Testis (tissue), 3 donors: Measurements from ENCODE around the gene SDF4. TPM values are rescaled to one million over a fixed set of nuclear protein-coding genes. Genes with fewer than 3 reads are reported as not detected.

Source experiments
- DNase-seq: peaks from one replicate; pipeline ENCODE4 v3.0.0-alpha.2; 2019
- H3K27ac ChIP-seq, 2 donors: fragments of 200-600 bp; sonication (generic); one replicate each; pipeline ENCODE4 v1.5.1; 2019
- H3K27me3 ChIP-seq: fragments of 200-600 bp; sonication (generic); one replicate; pipeline ENCODE4 v1.5.1; 2019
- H3K36me3 ChIP-seq: fragments of 200-600 bp; sonication (generic); one replicate; pipeline ENCODE4 v1.5.1; 2017; ENCODE audit warnings: low read depth; ENCODE audit errors: missing control alignments
- H3K4me1 ChIP-seq: fragments of 200-600 bp; sonication (generic); one replicate; pipeline ENCODE4 v1.5.1; 2019
- H3K4me3 ChIP-seq, 2 donors: fragments of 200-600 bp; sonication (generic); one replicate each; pipeline ENCODE4 v1.5.1; 2017 to 2019
- H3K9me3 ChIP-seq: fragments of 200-600 bp; sonication (generic); one replicate; pipeline ENCODE4 v1.5.1; 2017
- POLR2A ChIP-seq: fragments of 450-650 bp; IDR thresholded peaks from one replicate; pipeline ENCODE4 v1.6.1; 2017; ENCODE audit warnings: antibody characterized with exemption, mild to moderate bottlenecking, moderate library complexity
- WGBS, 2 donors: methylation state at CpG; one replicate each; pipeline ENCODE4 v1.1.5; 2018; 5-methylcytosine and 5-hydroxymethylcytosine counted together
- intact Hi-C: fragments of 100-400 bp; cut with DNase I; formaldehyde crosslinking; loops from one replicate; pipeline ENCODE4 v1.15.1; 2023; ENCODE audit warnings: low total_unique reads
- polyA plus RNA-seq: library from polyadenylated mRNA; stranded (reverse); fragments of 350-450 nt; fragmentation: Illumina TruSeq; extraction: RNeasy Lipid Tissue Mini Kit (QIAGEN cat#74804); gene quantifications from one replicate; pipeline ENCODE4 v1.2.3, GENCODE V29; 2014; ENCODE audit warnings: low read depth, low replicate concordance; ENCODE audit not compliant: insufficient read depth
- total RNA-seq, 2 donors: library from RNA; depleted of rRNA; stranded (reverse); fragments of >200 nt; gene quantifications; one replicate each; pipeline ENCODE4 v1.2.3, GENCODE V29; 2016
- TF ChIP-seq, protein P1 (sequence below), 3 experiments: fragments of 450-650 bp in 2 of 3; fragments of 200-600 bp in 1 of 3; sonication (generic) in 1 of 3; IDR thresholded peaks; one replicate each; pipeline ENCODE4 v1.5.1; 2016 to 2019; ENCODE audit warnings: antibody characterized with exemption in 3 of 3, mild to moderate bottlenecking in 2 of 3, moderate library complexity in 1 of 3

SDF4 gene
- total and polyA plus RNA-seq, 3 donors from 2014 or later = 146 to 167 (median 158) TPM

DNA sequence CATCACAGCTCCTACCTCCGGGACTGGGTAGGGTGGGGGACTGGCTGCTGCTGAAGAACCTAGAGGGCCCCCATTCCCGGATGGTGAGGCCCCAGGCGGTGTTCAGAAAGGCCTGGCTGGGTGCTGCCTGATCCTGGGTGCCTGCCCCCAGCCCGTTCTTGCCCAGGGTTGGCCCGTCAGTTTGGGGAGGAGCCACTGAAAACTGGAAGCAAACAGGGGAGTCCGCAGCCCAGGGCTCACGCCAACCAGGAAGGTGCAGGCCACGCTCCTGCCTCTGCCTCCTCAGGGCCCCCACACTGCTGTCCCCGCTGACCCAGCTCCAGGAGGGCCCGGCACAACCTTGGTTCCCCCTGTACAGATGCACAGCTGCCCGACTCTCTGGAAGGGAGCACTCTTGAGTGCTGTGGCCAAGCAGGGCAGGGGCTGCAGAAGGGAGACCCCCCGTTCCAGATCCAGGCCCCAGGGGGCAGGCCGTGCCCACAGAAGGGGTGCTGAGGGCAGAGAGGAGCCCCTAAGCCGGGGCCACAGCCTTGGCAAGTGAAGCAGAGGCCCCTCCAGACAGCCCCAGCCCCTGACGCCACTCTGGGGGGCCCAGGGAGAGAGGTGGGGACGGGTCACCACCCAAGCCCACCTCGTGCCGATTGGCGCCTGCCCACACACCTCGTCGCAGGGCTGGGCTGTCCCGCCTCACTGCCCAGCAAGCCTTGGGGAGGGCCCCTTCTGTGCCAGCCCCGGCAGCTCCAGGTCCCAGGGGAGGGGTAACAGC, 9.2 kb upstream of the SDF4 start:
- Histone ChIP-seq H3K36me3 (no peaks in the 10 kb centered on the region), H3K4me1 (no peaks in the 10 kb centered on the region), H3K4me3 (no peak overlapping the region), H3K27ac (no peak overlapping the region), H3K27me3 (no peaks in the 10 kb centered on the region), H3K9me3 (no peaks in the 10 kb centered on the region)
- TF ChIP-seq, protein P1, sequence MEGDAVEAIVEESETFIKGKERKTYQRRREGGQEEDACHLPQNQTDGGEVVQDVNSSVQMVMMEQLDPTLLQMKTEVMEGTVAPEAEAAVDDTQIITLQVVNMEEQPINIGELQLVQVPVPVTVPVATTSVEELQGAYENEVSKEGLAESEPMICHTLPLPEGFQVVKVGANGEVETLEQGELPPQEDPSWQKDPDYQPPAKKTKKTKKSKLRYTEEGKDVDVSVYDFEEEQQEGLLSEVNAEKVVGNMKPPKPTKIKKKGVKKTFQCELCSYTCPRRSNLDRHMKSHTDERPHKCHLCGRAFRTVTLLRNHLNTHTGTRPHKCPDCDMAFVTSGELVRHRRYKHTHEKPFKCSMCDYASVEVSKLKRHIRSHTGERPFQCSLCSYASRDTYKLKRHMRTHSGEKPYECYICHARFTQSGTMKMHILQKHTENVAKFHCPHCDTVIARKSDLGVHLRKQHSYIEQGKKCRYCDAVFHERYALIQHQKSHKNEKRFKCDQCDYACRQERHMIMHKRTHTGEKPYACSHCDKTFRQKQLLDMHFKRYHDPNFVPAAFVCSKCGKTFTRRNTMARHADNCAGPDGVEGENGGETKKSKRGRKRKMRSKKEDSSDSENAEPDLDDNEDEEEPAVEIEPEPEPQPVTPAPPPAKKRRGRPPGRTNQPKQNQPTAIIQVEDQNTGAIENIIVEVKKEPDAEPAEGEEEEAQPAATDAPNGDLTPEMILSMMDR (IDR thresholded peaks at IDR 0.05) = no peak
- no peak for TF ChIP-seq POLR2A
- WGBS, 2 donors = 44 to 68% methylated on average over 5 to 22 of the region's 23 CpGs
- no peak for DNase-seq
- intact Hi-C loops = loop anchor here (10.0 kb wide), 1 partner anchor 116 kb away; no protein-coding TSS in a partner anchor

GRCh38 chr1:1240348-1240732, 8.5 kb upstream of the SDF4 start:
- Histone ChIP-seq H3K27me3 (no peaks in the 10 kb centered on the region), H3K4me1 (no peaks in the 10 kb centered on the region), H3K9me3 (no peaks in the 10 kb centered on the region), H3K4me3 (no peak overlapping the region), H3K27ac (no peak overlapping the region), H3K36me3 (no peaks in the 10 kb centered on the region)
- 57 to 76% methylated on average over 4 to 7 of the region's 11 CpGs for WGBS, 2 donors
- TF ChIP-seq, protein P1 (IDR thresholded peaks at IDR 0.05) = no peak
- no peak for TF ChIP-seq POLR2A
- intact Hi-C loops = loop anchor here (10.0 kb wide), 1 partner anchor 116 kb away; no protein-coding TSS in a partner anchor
- DNase-seq = no peak

DNA sequence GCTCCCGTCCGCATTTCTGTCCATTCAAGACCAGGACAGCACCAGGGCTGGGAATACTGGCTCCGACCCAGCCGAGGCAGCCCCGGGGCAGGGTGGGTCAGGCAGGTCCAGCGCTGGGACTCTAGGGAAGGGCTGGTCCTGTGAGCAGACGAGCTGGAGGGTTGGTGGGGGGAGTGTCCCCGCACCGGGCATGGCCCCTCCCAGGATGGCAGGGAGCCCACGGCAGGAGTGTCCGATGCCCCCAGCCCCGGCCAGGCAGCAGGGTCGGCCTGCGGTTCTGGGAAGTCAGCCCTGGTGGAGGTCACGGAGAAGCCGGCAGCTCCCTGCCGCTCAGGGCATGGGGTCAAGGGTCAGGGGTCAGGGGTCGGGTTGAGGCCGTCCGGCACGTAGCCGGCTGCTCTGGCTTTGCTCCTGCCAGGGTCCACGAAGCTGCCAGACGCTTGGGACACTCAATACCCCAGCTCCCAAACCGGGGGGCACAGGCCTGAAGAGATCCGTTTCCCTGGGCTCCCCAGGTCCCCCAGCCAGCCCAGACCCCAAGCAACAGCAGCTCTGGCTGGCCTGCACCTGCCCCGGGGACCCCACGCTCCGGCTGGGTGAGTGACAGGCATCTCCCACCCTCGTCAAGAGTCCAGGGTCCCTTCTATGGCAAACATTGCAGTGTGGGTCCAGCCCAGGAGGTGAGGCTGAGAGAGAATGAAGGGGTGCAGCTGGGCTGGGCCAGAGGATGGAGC, 8.0 kb upstream of the SDF4 start:
- Histone ChIP-seq H3K36me3 (no peaks in the 10 kb centered on the region), H3K4me1 (no peaks in the 10 kb centered on the region), H3K27ac (no peak overlapping the region), H3K4me3 (no peak overlapping the region), H3K27me3 (no peaks in the 10 kb centered on the region), H3K9me3 (no peaks in the 10 kb centered on the region)
- TF ChIP-seq, protein P1 (IDR thresholded peaks at IDR 0.05) = no peak
- TF ChIP-seq POLR2A = no peak
- intact Hi-C loops = loop anchor here (10.0 kb wide), 1 partner anchor 115 kb away; no protein-coding TSS in a partner anchor
- DNase-seq = no peak
- WGBS, 2 donors = 48% methylated on average over 30 of the region's 30 CpGs; no CpG with 5 or more reads in 1 of the 2 donors

- H3K27ac ChIP-seq = no peak overlapping the region
- 67% methylated on average over 15 of the region's 15 CpGs; no CpG with 5 or more reads in 1 of the 2 donors for WGBS, 2 donors
- no peaks in the 10 kb centered on the region for H3K4me1 ChIP-seq
- no peak for DNase-seq
- no peaks in the 10 kb centered on the region for H3K9me3 ChIP-seq
- H3K36me3 ChIP-seq = no peaks in the 10 kb centered on the region
- TF ChIP-seq, protein P1 (IDR thresholded peaks at IDR 0.05) = no peak
- H3K4me3 ChIP-seq = no peak overlapping the region
- H3K27me3 ChIP-seq = no peaks in the 10 kb centered on the region
- intact Hi-C loops = no loop called here
Measured at GRCh38 chr1:1239227-1239613, 7.4 kb upstream of the SDF4 start.
